ENCODE data around the gene KCND2. TPM values are rescaled to one million over a fixed set of nuclear protein-coding genes. Genes with fewer than 3 reads are reported as not detected.

The KCND2 gene
- polyA plus RNA-seq, 2 of the 4 experiments (the other 2 are of a cell fraction): 0.01 TPM; not detected in 1

DNA sequence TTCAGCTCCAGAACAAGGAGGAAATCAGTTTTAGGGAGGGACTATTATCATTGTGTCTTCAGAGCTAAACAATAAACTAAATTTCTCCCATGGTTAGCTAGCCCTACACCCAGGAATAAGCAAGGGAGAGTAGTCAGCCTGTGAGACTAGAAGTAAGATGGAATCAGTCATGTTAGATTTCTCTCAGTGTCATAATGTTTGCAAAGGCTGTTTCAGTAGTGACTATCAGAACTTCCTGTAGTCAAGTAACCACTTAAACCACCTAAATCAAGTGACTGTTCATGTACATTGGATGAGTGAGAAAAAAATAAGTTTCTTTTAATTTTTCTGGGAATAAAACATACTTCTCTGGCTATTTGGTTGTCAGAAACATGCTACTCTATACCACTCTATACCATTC is 121.6 kb downstream of the KCND2 start:
- Histone ChIP-seq H3K27ac (no peak overlapping the region), H3K4me2 (no peak overlapping the region), H3K4me3 (no peak overlapping the region), H3K9me3 (no peaks in the 10 kb centered on the region), H3K4me1 (no peaks in the 10 kb centered on the region)
- TF ChIP-seq JUN (IDR thresholded peaks at IDR 0.05): no peak
- no peak for TF ChIP-seq POLR2AphosphoS2 (conservative IDR thresholded peaks at IDR 0.05; ENCODE audit: low read length)
- no peak for TF ChIP-seq BHLHE40 (IDR thresholded peaks at IDR 0.05; ENCODE audit: low read depth, low read length)
- no peak for TF ChIP-seq RAD21 (conservative IDR thresholded peaks at IDR 0.05 in 1 of 2, IDR thresholded peaks at IDR 0.05 in 1 of 2)
- TF ChIP-seq KDM5A (IDR thresholded peaks at IDR 0.05): no peak
- TF ChIP-seq ZNF302 (CRISPR knock-in tag; IDR thresholded peaks at IDR 0.05): no peak
- TF ChIP-seq JUNB (IDR thresholded peaks at IDR 0.05): no peak
- no peak for TF ChIP-seq EHF (CRISPR knock-in tag; IDR thresholded peaks at IDR 0.05)
- ATAC-seq (no peak), FAIRE-seq (no peak), DNase-seq (ENCODE audit: low read depth in 1 of 2, low spot score in 1 of 2) (no peak)
- POLR2A ChIA-PET: no interaction called here
- CTCF ChIA-PET: no interaction called here

DNA sequence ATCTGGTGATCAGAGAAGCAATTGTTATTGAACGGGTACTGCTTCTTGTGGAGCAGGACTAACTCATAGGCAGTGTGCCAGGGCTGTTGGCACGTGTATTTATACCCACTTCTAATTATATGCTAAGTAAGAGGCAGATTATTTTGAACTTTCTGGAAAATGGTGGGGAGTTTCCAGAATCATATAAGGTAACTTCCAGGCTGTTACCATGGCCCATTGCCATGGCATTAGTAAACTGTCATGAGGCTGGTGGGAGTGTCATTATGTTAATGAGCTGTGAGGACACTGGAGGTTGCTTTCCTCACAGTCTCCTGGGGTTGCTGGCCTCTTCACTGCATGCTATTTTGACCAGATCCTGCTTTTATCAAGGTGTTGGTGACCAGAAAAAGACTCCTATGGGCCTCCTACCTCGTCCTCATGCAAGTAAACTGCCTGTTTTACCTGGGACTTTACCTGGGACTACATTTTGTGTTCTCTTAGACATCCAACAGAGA is 122.6 kb downstream of the KCND2 start:
- Histone ChIP-seq H3K4me1 (no peaks in the 10 kb centered on the region), H3K4me2 (no peak overlapping the region), H3K27ac (no peak overlapping the region), H3K9me3 (no peaks in the 10 kb centered on the region), H3K4me3 (no peak overlapping the region)
- DNase-seq (ENCODE audit: low read depth in 1 of 2, low spot score in 1 of 2): no peak
- no peak for ATAC-seq
- CTCF ChIA-PET: no interaction called here
- FAIRE-seq: no peak
- POLR2A ChIA-PET: no interaction called here
- TF ChIP-seq NR3C1 (IDR thresholded peaks at IDR 0.05) (no peak), MYC (IDR thresholded peaks at IDR 0.05; ENCODE audit: borderline replicate concordance, low read length) (no peak), RCOR1 (IDR thresholded peaks at IDR 0.05; ENCODE audit: low read depth, low read length) (no peak), MAFK (IDR thresholded peaks at IDR 0.05; ENCODE audit: partially characterized antibody) (no peak), CHD4 (IDR thresholded peaks at IDR 0.05; ENCODE audit: borderline replicate concordance) (no peak), BHLHE40 (IDR thresholded peaks at IDR 0.05; ENCODE audit: low read depth, low read length) (no peak), CHD2 (IDR thresholded peaks at IDR 0.05; ENCODE audit: low read length, partially characterized antibody) (no peak)
- TF ChIP-seq, protein P1, sequence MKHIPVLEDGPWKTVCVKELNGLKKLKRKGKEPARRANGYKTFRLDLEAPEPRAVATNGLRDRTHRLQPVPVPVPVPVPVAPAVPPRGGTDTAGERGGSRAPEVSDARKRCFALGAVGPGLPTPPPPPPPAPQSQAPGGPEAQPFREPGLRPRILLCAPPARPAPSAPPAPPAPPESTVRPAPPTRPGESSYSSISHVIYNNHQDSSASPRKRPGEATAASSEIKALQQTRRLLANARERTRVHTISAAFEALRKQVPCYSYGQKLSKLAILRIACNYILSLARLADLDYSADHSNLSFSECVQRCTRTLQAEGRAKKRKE (CRISPR knock-in tag; IDR thresholded peaks at IDR 0.05; ENCODE audit: low read depth): no peak
- WGBS (ENCODE audit: missing lambda C conversion rate): 18% methylated on average over 3 of the region's 3 CpGs

DNA sequence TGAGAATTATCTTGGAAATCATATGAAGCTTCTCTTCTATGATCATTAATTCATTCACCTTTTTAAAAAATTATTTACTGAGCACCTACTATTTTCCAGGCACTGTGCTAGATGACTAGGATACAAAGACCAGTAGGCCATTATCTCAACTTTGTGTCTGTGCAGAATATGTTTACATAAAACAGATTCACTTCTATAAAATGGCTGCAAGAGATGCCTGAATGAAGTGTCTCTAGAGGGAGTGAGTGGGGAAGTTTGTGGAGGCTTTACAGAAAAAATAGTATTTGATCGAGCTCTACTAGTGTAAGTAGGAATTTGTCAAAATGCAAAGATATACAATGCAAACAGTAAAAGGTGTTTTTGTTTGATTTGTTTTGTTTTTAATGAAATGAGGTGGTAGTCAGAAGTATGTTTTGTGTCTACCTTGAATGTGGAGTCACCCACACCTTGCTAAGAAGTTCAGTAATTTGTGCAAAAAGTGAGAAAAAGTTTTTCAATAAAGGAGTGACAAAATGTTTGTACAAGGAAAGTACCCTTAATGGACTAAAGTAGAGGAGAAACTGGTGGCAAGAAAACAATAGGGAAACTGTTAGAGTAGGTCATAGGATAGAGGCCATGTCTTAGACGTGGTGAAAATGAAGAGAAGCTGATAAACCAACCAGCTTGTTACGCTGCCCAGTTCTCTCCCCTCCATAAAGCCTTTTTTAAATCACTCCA is 125.5 kb downstream of the KCND2 start:
- Histone ChIP-seq H3K4me1 (no peaks in the 10 kb centered on the region), H3K9me3 (no peaks in the 10 kb centered on the region), H3K4me2 (no peak overlapping the region), H3K27ac (no peak overlapping the region), H3K4me3 (no peak overlapping the region)
- ChIA-PET CTCF (no interaction called here), POLR2A (no interaction called here)
- DNase-seq (ENCODE audit: low read depth in 1 of 2, low spot score in 1 of 2) (no peak), ATAC-seq (no peak), FAIRE-seq (no peak)
- TF ChIP-seq POLR2A (IDR thresholded peaks at IDR 0.05; ENCODE audit: low read length) (no peak), SREBF2 (IDR thresholded peaks at IDR 0.05) (no peak), GATA3 (IDR thresholded peaks at IDR 0.05; ENCODE audit: borderline replicate concordance) (no peak), TP53 (CRISPR knock-in tag; IDR thresholded peaks at IDR 0.05) (no peak), KDM1A (IDR thresholded peaks at IDR 0.05; ENCODE audit: low read depth) (no peak), RFX5 (IDR thresholded peaks at IDR 0.05) (no peak)
- TF ChIP-seq, protein P2, sequence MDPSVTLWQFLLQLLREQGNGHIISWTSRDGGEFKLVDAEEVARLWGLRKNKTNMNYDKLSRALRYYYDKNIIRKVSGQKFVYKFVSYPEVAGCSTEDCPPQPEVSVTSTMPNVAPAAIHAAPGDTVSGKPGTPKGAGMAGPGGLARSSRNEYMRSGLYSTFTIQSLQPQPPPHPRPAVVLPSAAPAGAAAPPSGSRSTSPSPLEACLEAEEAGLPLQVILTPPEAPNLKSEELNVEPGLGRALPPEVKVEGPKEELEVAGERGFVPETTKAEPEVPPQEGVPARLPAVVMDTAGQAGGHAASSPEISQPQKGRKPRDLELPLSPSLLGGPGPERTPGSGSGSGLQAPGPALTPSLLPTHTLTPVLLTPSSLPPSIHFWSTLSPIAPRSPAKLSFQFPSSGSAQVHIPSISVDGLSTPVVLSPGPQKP (IDR thresholded peaks at IDR 0.05; ENCODE audit: low read depth, low read length): no peak
- TF ChIP-seq, protein P3, sequence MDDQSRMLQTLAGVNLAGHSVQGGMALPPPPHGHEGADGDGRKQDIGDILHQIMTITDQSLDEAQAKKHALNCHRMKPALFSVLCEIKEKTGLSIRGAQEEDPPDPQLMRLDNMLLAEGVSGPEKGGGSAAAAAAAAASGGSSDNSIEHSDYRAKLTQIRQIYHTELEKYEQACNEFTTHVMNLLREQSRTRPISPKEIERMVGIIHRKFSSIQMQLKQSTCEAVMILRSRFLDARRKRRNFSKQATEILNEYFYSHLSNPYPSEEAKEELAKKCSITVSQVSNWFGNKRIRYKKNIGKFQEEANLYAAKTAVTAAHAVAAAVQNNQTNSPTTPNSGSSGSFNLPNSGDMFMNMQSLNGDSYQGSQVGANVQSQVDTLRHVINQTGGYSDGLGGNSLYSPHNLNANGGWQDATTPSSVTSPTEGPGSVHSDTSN (IDR thresholded peaks at IDR 0.05): no peak
- WGBS (ENCODE audit: missing lambda C conversion rate): 20% methylated on average over 3 of the region's 3 CpGs
